GM19397 (cell line): ENCODE measurements around the gene IMP4.

ENCODE experiments used
- ATAC-seq: cut with Tn5 transposase; IDR thresholded peaks from one replicate; pipeline ENCODE4 v1.9.1; 2021; ENCODE audit warnings: mild to moderate bottlenecking, moderate library complexity; ENCODE audit not compliant: unreplicated experiment

The IMP4 gene

GRCh38 chr2:130355578-130356431 is 13.1 kb downstream of the IMP4 start, which contains the start of gene PTPN18:
Gene PTPN18, plus strand, starts transcription at chr2:130356056. Its CDS starts 52 bp downstream, at chr2:130356108.
- ATAC-seq, result peak; percentile 91

GRCh38 chr2:130357864-130358263 is 15.2 kb downstream of the IMP4 start:
- ATAC-seq, result no peak

- no peak for ATAC-seq
These were observed 16.0 kb downstream of the IMP4 start for GRCh38 chr2:130358420-130359350.

GRCh38 chr2:130359466-130359865 is 16.8 kb downstream of the IMP4 start:
- ATAC-seq, result no peak

GRCh38 chr2:130363479-130363878 is 20.8 kb downstream of the IMP4 start:
- no peak for ATAC-seq

GRCh38 chr2:130365075-130365474 is 22.4 kb downstream of the IMP4 start:
- ATAC-seq, result no peak

- no peak for ATAC-seq
These were observed 23.3 kb downstream of the IMP4 start for GRCh38 chr2:130365963-130366362.

- ATAC-seq, result no peak
These were observed 24.0 kb downstream of the IMP4 start for GRCh38 chr2:130366720-130367119.

GRCh38 chr2:130368786-130369185 is 26.1 kb downstream of the IMP4 start:
- ATAC-seq, result no peak

- no peak for ATAC-seq
These were observed 26.7 kb downstream of the IMP4 start for GRCh38 chr2:130369311-130369964.

- ATAC-seq, result no peak
These were observed 27.3 kb downstream of the IMP4 start for GRCh38 chr2:130369965-130370341.

GRCh38 chr2:130370490-130370889 is 27.8 kb downstream of the IMP4 start:
- ATAC-seq, result no peak

GRCh38 chr2:130371723-130372054 is 29.0 kb downstream of the IMP4 start:
- no peak for ATAC-seq

GRCh38 chr2:130372055-130372832 is 29.5 kb downstream of the IMP4 start:
- peak; percentile 80 for ATAC-seq

- ATAC-seq, result peak; percentile 2
These were observed 30.4 kb downstream of the IMP4 start for GRCh38 chr2:130372833-130373807.

- no peak for ATAC-seq
These were observed 31.2 kb downstream of the IMP4 start for GRCh38 chr2:130373808-130374365.

- no peak for ATAC-seq
These were observed 32.0 kb downstream of the IMP4 start for GRCh38 chr2:130374587-130375290.
